ENCODE measurements around the gene CDH11.

- TF ChIP-seq POLR2A (IDR thresholded peaks at IDR 0.05) (no peak), POLR2AphosphoS5 (IDR thresholded peaks at IDR 0.05) (no peak), CTCF (IDR thresholded peaks at IDR 0.05) (no peak), EP300 (IDR thresholded peaks at IDR 0.05) (no peak)
Observed at GRCh38 chr16:64919141-64919540, 202.7 kb downstream of the CDH11 start.

All from sigmoid colon (tissue), 4 donors.